ENCODE results near the gene TRIM14. TPM values are rescaled to one million over a fixed set of nuclear protein-coding genes. Genes with fewer than 3 reads are reported as not detected.

The TRIM14 gene
- total and polyA plus RNA-seq, 2 of the 13 experiments (the other 11 are each of a cell fraction or from before 2014, with no cell fraction given): 9.2 to 13.0 TPM

DNA sequence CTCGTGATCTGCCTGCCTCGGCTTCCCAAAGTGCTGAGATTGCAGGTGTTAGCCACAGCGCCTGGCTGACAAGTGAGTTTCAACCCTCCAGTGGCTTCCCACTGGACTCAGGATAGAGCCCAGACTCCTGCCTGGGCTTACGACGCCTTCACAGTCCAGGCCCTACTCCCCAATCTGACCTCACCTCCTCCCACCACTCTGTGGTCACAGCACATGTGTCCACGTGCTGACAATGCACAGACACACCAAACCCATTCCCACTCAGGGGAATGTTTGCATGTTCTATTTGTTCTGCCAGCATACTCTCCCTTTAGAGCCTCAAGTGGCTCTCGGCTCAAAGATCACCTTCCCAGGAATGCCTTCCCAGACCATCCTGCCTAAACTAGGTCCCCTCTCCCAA is 31.1 kb upstream of the TRIM14 start (continued):
- TF ChIP-seq FOXC1 (CRISPR knock-in tag; IDR thresholded peaks at IDR 0.05; ENCODE audit: borderline replicate concordance) (no peak), HNRNPUL1 (IDR thresholded peaks at IDR 0.05; ENCODE audit: low read depth, low read length) (no peak), ZFP82 (CRISPR knock-in tag; IDR thresholded peaks at IDR 0.05; ENCODE audit: borderline replicate concordance) (no peak), KAT7 (CRISPR knock-in tag; IDR thresholded peaks at IDR 0.05; ENCODE audit: borderline replicate concordance) (no peak), RBM39 (IDR thresholded peaks at IDR 0.05; ENCODE audit: low read depth, low read length, poor library complexity, severe bottlenecking) (no peak), SRSF9 (IDR thresholded peaks at IDR 0.05; ENCODE audit: borderline replicate concordance, insufficient read depth, low read depth, low read length, poor library complexity, severe bottlenecking) (no peak), FOXK1 (CRISPR knock-in tag; IDR thresholded peaks at IDR 0.05; ENCODE audit: borderline replicate concordance, low read depth) (no peak), ZNF720 (CRISPR knock-in tag; IDR thresholded peaks at IDR 0.05) (no peak), AKAP8 (CRISPR knock-in tag; IDR thresholded peaks at IDR 0.05) (no peak), ZMYM3 (CRISPR knock-in tag; IDR thresholded peaks at IDR 0.05) (no peak), ZNF329 (CRISPR knock-in tag; IDR thresholded peaks at IDR 0.05; ENCODE audit: low read depth) (no peak), SUZ12 (IDR thresholded peaks at IDR 0.05; ENCODE audit: low read depth, low read length) (no peak), ZNF264 (CRISPR knock-in tag; IDR thresholded peaks at IDR 0.05) (no peak), RFX1 (IDR thresholded peaks at IDR 0.05) (no peak), NBN (conservative IDR thresholded peaks at IDR 0.05) (no peak), GZF1 (CRISPR knock-in tag; IDR thresholded peaks at IDR 0.05) (no peak), ZNF674 (CRISPR knock-in tag; IDR thresholded peaks at IDR 0.05; ENCODE audit: low read depth) (no peak)
- TF ChIP-seq, protein P1, sequence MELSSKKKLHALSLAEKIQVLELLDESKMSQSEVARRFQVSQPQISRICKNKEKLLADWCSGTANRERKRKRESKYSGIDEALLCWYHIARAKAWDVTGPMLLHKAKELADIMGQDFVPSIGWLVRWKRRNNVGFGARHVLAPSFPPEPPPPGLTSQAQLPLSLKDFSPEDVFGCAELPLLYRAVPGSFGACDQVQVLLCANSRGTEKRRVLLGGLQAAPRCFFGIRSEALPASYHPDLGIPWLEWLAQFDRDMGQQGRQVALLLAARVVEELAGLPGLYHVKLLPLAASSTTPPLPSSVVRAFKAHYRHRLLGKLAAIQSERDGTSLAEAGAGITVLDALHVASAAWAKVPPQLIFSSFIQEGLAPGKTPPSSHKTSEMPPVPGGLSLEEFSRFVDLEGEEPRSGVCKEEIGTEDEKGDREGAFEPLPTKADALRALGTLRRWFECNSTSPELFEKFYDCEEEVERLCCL (CRISPR knock-in tag; IDR thresholded peaks at IDR 0.05; ENCODE audit: borderline replicate concordance): no peak
- TF ChIP-seq, protein P2, sequence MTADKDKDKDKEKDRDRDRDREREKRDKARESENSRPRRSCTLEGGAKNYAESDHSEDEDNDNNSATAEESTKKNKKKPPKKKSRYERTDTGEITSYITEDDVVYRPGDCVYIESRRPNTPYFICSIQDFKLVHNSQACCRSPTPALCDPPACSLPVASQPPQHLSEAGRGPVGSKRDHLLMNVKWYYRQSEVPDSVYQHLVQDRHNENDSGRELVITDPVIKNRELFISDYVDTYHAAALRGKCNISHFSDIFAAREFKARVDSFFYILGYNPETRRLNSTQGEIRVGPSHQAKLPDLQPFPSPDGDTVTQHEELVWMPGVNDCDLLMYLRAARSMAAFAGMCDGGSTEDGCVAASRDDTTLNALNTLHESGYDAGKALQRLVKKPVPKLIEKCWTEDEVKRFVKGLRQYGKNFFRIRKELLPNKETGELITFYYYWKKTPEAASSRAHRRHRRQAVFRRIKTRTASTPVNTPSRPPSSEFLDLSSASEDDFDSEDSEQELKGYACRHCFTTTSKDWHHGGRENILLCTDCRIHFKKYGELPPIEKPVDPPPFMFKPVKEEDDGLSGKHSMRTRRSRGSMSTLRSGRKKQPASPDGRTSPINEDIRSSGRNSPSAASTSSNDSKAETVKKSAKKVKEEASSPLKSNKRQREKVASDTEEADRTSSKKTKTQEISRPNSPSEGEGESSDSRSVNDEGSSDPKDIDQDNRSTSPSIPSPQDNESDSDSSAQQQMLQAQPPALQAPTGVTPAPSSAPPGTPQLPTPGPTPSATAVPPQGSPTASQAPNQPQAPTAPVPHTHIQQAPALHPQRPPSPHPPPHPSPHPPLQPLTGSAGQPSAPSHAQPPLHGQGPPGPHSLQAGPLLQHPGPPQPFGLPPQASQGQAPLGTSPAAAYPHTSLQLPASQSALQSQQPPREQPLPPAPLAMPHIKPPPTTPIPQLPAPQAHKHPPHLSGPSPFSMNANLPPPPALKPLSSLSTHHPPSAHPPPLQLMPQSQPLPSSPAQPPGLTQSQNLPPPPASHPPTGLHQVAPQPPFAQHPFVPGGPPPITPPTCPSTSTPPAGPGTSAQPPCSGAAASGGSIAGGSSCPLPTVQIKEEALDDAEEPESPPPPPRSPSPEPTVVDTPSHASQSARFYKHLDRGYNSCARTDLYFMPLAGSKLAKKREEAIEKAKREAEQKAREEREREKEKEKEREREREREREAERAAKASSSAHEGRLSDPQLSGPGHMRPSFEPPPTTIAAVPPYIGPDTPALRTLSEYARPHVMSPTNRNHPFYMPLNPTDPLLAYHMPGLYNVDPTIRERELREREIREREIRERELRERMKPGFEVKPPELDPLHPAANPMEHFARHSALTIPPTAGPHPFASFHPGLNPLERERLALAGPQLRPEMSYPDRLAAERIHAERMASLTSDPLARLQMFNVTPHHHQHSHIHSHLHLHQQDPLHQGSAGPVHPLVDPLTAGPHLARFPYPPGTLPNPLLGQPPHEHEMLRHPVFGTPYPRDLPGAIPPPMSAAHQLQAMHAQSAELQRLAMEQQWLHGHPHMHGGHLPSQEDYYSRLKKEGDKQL (CRISPR knock-in tag; IDR thresholded peaks at IDR 0.05; ENCODE audit: low read depth): no peak
- TF ChIP-seq, protein P3, sequence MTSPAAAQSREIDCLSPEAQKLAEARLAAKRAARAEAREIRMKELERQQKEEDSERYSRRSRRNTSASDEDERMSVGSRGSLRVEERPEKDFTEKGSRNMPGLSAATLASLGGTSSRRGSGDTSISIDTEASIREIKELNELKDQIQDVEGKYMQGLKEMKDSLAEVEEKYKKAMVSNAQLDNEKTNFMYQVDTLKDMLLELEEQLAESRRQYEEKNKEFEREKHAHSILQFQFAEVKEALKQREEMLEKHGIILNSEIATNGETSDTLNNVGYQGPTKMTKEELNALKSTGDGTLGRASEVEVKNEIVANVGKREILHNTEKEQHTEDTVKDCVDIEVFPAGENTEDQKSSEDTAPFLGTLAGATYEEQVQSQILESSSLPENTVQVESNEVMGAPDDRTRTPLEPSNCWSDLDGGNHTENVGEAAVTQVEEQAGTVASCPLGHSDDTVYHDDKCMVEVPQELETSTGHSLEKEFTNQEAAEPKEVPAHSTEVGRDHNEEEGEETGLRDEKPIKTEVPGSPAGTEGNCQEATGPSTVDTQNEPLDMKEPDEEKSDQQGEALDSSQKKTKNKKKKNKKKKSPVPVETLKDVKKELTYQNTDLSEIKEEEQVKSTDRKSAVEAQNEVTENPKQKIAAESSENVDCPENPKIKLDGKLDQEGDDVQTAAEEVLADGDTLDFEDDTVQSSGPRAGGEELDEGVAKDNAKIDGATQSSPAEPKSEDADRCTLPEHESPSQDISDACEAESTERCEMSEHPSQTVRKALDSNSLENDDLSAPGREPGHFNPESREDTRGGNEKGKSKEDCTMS (CRISPR knock-in tag; conservative IDR thresholded peaks at IDR 0.05): no peak

Measured in HepG2 (cell line).